Measurements from ENCODE around the gene ORC3. TPM values are rescaled to one million over a fixed set of nuclear protein-coding genes. Genes with fewer than 3 reads are reported as not detected.

ORC3 gene
- total and polyA plus RNA-seq, 10 of the 15 experiments (the other 5 are each of a cell fraction or from before 2014, with no cell fraction given) = 27.2 to 76.3 (median 54.6) TPM

DNA sequence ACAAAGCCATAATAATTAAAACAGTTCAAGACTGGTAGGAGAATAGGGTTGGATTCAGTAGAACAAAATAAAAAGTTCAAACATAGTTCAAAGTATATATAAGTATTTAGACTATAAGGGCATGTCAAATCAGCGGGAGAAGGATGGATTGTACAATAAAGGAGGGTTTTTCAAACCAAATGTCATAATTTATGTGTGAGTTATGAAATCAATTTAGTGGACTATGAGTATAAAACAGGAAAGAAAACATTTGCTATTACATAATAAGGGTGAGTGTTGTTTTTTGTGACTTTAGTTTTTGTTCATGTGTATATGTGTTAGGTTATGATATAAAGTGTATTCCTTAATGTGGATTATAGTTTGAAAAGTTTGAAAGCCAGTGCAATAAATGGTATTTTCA is 10.6 kb downstream of the ORC3 start:
- TF ChIP-seq FOXM1 (IDR thresholded peaks at IDR 0.05; ENCODE audit: low read depth, low read length) (no peak), ESRRA (IDR thresholded peaks at IDR 0.05; ENCODE audit: low read length) (no peak), EGR1 (IDR thresholded peaks at IDR 0.05; ENCODE audit: borderline replicate concordance in 1 of 2, low read depth in 2 of 2, low read length in 2 of 2) (no peak), SMAD5 (IDR thresholded peaks at IDR 0.05; ENCODE audit: low read depth) (no peak), SIN3A (IDR thresholded peaks at IDR 0.05; ENCODE audit: low read depth, low read length) (no peak), TCF12 (IDR thresholded peaks at IDR 0.05; ENCODE audit: low read depth, low read length) (no peak), KDM1A (IDR thresholded peaks at IDR 0.05; ENCODE audit: borderline replicate concordance) (no peak)
- TF ChIP-seq, protein P1, sequence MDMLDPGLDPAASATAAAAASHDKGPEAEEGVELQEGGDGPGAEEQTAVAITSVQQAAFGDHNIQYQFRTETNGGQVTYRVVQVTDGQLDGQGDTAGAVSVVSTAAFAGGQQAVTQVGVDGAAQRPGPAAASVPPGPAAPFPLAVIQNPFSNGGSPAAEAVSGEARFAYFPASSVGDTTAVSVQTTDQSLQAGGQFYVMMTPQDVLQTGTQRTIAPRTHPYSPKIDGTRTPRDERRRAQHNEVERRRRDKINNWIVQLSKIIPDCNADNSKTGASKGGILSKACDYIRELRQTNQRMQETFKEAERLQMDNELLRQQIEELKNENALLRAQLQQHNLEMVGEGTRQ (IDR thresholded peaks at IDR 0.05; ENCODE audit: borderline replicate concordance, low read depth, low read length) = no peak
- TF ChIP-seq, protein P2, sequence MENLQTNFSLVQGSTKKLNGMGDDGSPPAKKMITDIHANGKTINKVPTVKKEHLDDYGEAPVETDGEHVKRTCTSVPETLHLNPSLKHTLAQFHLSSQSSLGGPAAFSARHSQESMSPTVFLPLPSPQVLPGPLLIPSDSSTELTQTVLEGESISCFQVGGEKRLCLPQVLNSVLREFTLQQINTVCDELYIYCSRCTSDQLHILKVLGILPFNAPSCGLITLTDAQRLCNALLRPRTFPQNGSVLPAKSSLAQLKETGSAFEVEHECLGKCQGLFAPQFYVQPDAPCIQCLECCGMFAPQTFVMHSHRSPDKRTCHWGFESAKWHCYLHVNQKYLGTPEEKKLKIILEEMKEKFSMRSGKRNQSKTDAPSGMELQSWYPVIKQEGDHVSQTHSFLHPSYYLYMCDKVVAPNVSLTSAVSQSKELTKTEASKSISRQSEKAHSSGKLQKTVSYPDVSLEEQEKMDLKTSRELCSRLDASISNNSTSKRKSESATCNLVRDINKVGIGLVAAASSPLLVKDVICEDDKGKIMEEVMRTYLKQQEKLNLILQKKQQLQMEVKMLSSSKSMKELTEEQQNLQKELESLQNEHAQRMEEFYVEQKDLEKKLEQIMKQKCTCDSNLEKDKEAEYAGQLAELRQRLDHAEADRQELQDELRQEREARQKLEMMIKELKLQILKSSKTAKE (IDR thresholded peaks at IDR 0.05; ENCODE audit: low read depth, poor library complexity, severe bottlenecking) = no peak
- Histone ChIP-seq H3K4me2 (ENCODE audit: control insufficient read depth, insufficient read depth) (no peak overlapping the region), H3K4me3 (no peak overlapping the region), H3K4me1 (ENCODE audit: control insufficient read depth, insufficient read depth, low read length) (no peaks in the 10 kb centered on the region), H3K27ac (ENCODE audit: control insufficient read depth, insufficient read depth) (no peak overlapping the region), H4K20me1 (ENCODE audit: control insufficient read depth, insufficient read depth) (no peaks in the 10 kb centered on the region), H3K9ac (ENCODE audit: control insufficient read depth, insufficient read depth, low read length) (no peak overlapping the region), H3K36me3 (ENCODE audit: control insufficient read depth in 2 of 2, insufficient read depth in 2 of 2, low read length in 1 of 2) (no peaks in the 10 kb centered on the region), H2AFZ (ENCODE audit: control insufficient read depth, low read depth, low read length) (no peak overlapping the region), H3K27me3 (replicated peaks in 1 of 2; ENCODE audit: control insufficient read depth in 2 of 2, insufficient read depth in 2 of 2, low read length in 1 of 2) (no peaks in the 10 kb centered on the region), H3K79me2 (ENCODE audit: control insufficient read depth, insufficient read depth, low read length) (no peaks in the 10 kb centered on the region), H3K9me3 (replicated peaks; ENCODE audit: control insufficient read depth, insufficient read depth, low read length) (no peaks in the 10 kb centered on the region)
- ATAC-seq (no peak), FAIRE-seq (no peak), DNase-seq (ENCODE audit: low read depth, low spot score) (no peak)
- ChIA-PET POLR2A (no interaction called here), CTCF (no interaction called here), SMC1A (ENCODE audit: uncharacterized antibody, unreplicated experiment) (no interaction called here), RAD21 (ENCODE audit: unreplicated experiment) (no interaction called here)
- WGBS (ENCODE audit: insufficient coverage, insufficient replicate concordance, low lambda C conversion rate, missing lambda C conversion rate) = 100% methylated on average over 1 of the region's 1 CpG
- BruUV-seq (replicated peaks) = TSS peak; percentile 18
- intact Hi-C loops (cut with micrococcal nuclease; ENCODE audit: unreplicated experiment) (no loop called here), in situ Hi-C loops (cut with MboI) (no loop called here)
